Mesothelial cell of epicardium (in vitro differentiated cells): ENCODE results near the gene EIF4E. TPM values are rescaled to one million over a fixed set of nuclear protein-coding genes. Genes with fewer than 3 reads are reported as not detected.
A peak's percentile ranks its signal among the peaks of the same experiment; 100 is the strongest.

ENCODE experiments used
- DNase-seq, 2 experiments: peaks; one replicate each; pipeline ENCODE4 v3.0.0; 2021; ENCODE audit warnings: low spot score in 2 of 2; ENCODE audit not compliant: unreplicated experiment in 2 of 2
- H3K27ac Mint-ChIP-seq: 2 replicates; pipeline ENCODE4 v1.8.0; 2021; ENCODE audit warnings: mixed read lengths
- H3K27me3 Mint-ChIP-seq: 2 replicates; pipeline ENCODE4 v1.8.0; 2021; ENCODE audit warnings: low read depth, mixed read lengths
- H3K36me3 Mint-ChIP-seq: 2 replicates; pipeline ENCODE4 v1.8.0; 2021; ENCODE audit warnings: mixed read lengths
- H3K4me1 Mint-ChIP-seq: 2 replicates; pipeline ENCODE4 v1.8.0; 2021; ENCODE audit warnings: mixed read lengths
- H3K4me3 Mint-ChIP-seq: 2 replicates; pipeline ENCODE4 v1.8.0; 2021; ENCODE audit warnings: mild to moderate bottlenecking, moderate library complexity, mixed read lengths
- H3K9me3 Mint-ChIP-seq: 2 replicates; pipeline ENCODE4 v1.8.0; 2021; ENCODE audit warnings: mixed read lengths
- total RNA-seq: library from RNA; stranded (reverse); gene quantifications from 3 replicates; pipeline ENCODE4 v1.2.1, GENCODE V29; 2021
- TF ChIP-seq, protein P1 (sequence below): fragments of 200-600 bp; sonication (generic); IDR thresholded peaks from one replicate; pipeline ENCODE4 v1.5.0; 2021; ENCODE audit warnings: antibody characterized with exemption; ENCODE audit not compliant: unreplicated experiment

The EIF4E gene
- total RNA-seq, 1 donor from 2014 or later = 87.9 TPM

DNA sequence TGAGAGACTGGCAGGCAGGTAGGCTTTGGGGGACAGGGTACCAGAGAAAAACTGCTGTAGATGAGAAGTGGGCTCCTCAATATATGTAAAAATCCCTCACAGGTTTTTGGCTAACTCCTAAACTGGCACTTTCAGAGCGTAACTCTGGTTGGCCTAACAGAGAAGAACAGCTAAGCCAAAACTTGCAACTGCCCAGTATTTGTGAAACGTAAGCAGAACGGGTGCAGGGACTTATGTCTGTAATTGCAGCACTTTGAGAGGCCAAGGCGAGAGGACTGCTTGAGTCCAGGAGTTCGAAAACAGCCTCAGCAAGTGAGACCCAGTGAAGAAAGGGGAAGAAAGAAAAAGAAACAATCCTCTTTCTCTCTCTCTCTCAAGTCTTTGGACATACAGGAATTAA lies 25.0 kb downstream of the EIF4E start:
- peaks cover 19% of the 10 kb centered on the region for H3K36me3 Mint-ChIP-seq
- peaks cover 4% of the 10 kb centered on the region for H3K9me3 Mint-ChIP-seq
- DNase-seq = no peak
- no peak overlapping the region for H3K4me3 Mint-ChIP-seq
- TF ChIP-seq, protein P1, sequence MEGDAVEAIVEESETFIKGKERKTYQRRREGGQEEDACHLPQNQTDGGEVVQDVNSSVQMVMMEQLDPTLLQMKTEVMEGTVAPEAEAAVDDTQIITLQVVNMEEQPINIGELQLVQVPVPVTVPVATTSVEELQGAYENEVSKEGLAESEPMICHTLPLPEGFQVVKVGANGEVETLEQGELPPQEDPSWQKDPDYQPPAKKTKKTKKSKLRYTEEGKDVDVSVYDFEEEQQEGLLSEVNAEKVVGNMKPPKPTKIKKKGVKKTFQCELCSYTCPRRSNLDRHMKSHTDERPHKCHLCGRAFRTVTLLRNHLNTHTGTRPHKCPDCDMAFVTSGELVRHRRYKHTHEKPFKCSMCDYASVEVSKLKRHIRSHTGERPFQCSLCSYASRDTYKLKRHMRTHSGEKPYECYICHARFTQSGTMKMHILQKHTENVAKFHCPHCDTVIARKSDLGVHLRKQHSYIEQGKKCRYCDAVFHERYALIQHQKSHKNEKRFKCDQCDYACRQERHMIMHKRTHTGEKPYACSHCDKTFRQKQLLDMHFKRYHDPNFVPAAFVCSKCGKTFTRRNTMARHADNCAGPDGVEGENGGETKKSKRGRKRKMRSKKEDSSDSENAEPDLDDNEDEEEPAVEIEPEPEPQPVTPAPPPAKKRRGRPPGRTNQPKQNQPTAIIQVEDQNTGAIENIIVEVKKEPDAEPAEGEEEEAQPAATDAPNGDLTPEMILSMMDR = no peak
- no peaks in the 10 kb centered on the region for H3K27me3 Mint-ChIP-seq
- peak overlapping the region; percentile 55 for H3K27ac Mint-ChIP-seq
- peaks cover 15% of the 10 kb centered on the region for H3K4me1 Mint-ChIP-seq

DNA sequence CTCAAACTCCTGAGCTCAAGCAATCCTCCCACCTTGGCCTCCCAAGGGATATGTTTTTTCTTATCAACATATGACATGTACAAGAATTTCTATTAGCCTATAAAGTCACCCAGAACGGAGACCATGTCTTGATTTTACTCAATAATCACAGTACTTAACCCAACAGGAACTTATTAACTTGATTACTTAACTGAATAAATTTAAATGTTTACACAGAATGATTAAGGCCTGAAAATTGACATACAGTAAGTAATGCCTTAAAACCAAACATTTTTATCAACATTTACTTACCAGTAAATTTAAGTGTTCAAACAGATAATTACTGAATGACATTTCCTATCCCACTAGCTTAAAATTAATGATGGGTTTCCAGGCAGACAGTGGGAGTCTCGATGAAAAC lies 25.4 kb downstream of the EIF4E start:
- no peak for DNase-seq
- no peak overlapping the region for H3K4me3 Mint-ChIP-seq
- peaks cover 11% of the 10 kb centered on the region for H3K4me1 Mint-ChIP-seq
- H3K27me3 Mint-ChIP-seq = no peaks in the 10 kb centered on the region
- H3K27ac Mint-ChIP-seq = no peak overlapping the region
- TF ChIP-seq, protein P1 = no peak
- peaks cover 21% of the 10 kb centered on the region for H3K36me3 Mint-ChIP-seq
- peaks cover 4% of the 10 kb centered on the region for H3K9me3 Mint-ChIP-seq

DNA sequence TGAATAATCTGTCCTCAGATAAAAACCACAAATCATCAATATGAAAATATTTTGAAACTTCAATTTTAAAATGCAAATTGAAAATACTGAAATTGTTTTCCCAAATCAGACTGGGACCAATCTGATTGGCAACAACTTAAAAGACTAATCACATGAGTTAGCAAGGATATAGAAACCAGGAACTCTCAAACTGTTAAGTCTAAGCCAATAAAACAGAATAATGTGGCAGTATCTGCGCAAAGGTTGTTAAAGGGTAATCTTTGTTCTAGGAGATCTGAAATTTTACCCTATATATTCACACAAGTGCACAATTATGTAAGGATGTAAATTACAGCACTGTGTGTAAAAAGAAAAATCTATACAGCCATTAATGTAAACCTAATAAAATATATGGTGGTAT lies 29.7 kb downstream of the EIF4E start:
- Mint-ChIP-seq H3K4me3 (no peak overlapping the region), H3K36me3 (peaks cover 49% of the 10 kb centered on the region), H3K27me3 (no peaks in the 10 kb centered on the region), H3K9me3 (peaks cover 10% of the 10 kb centered on the region), H3K4me1 (no peaks in the 10 kb centered on the region), H3K27ac (peak overlapping the region; percentile 53)
- DNase-seq = no peak
- TF ChIP-seq, protein P1 = no peak

DNA sequence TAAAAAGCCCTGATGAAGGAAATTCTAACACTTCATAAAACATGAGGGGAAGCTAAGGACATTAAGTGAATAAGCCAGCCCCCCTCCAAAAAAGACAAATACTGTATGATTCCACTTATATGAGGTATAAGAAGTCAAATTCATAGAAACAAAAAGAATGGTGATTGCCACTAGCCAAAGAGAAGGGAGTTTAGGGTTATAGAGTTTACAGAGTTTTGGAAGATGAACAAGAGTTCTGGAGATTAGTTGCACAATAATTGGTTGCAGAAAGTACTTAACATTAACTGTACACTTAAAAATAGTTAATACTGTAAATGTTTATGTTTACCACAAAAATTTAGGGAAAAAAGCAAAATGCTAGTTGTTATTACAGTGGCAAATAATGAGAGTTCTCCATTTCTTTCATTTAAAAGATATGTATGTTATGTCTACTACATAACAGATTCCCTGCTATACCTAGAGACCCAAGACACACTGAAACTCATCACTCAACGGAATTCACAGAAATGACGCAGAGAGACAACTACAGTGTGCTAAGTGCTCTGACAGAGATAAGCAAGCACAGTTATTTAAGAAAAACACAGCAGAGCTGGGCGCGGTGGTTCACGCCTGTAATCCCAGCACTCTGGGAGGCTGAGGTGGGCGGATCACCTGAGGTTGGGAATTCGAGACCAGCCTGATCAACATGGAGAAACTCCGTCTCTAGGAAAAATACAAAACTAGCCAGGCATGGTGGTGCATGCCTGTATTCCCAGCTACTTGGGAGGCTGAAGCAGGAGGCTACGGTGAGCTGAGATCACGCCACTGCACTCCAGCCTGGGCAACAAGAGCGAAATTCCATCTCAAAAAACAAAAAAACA lies 37.2 kb downstream of the EIF4E start:
- peaks cover 53% of the 10 kb centered on the region for H3K36me3 Mint-ChIP-seq
- H3K4me3 Mint-ChIP-seq = no peak overlapping the region
- DNase-seq = no peak
- peaks cover 5% of the 10 kb centered on the region for H3K4me1 Mint-ChIP-seq
- no peaks in the 10 kb centered on the region for H3K27me3 Mint-ChIP-seq
- TF ChIP-seq, protein P1 = no peak
- no peak overlapping the region for H3K27ac Mint-ChIP-seq
- peaks cover 14% of the 10 kb centered on the region for H3K9me3 Mint-ChIP-seq

DNA sequence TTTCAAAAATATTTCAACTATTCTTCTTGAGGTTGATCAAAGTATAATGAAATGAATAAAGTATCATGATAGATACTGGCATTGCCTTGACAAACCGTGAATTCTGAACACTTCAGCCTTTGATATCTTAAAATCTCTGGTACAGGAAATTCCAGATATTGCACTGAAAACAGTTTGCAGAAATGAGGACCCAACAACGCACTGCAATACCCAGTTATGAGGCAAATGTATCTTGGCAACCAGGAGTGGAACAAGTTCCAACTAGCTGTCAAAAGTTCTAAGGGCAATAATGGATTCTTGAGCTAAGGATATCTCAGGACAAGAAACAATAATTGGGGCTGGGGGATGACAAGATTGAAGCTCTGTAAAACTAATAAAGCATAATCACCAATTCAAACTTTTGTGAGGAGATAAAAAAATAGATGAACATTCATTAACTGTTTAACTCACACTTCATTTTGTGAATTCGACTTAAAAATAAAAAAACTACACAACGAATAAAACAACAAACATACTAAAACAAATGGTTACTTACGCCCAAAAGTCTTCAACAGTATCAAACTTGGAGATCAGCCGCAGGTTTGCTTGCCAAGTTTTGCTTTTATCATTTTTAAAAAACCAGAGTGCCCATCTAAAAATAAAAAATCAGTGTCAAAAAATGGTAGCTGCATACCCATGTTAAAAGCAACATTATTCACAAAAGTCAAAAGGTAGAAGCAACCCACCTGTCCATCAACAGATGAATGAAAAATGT lies 38.1 kb downstream of the EIF4E start:
- Mint-ChIP-seq H3K36me3 (peaks cover 51% of the 10 kb centered on the region), H3K27ac (no peak overlapping the region), H3K27me3 (no peaks in the 10 kb centered on the region), H3K4me3 (no peak overlapping the region), H3K4me1 (peaks cover 5% of the 10 kb centered on the region), H3K9me3 (peaks cover 14% of the 10 kb centered on the region)
- DNase-seq = no peak
- TF ChIP-seq, protein P1 = no peak
